ENCODE results near the gene RUFY4.
"Not testable (repeated sequence)": the region's sequence is repeated elsewhere in the genome, so short reads cannot be mapped to it uniquely, and the experiment has no call there.

RUFY4 gene

GRCh38 chr2:218093879-218094278, 24.8 kb downstream of the RUFY4 start:
- no peaks in the 10 kb centered on the region for H4K20me1 ChIP-seq (ENCODE audit: insufficient read depth, low read length)
- no peaks in the 10 kb centered on the region for H3K4me1 ChIP-seq (ENCODE audit: low read length)
- H3K4me3 ChIP-seq (ENCODE audit: low read length), result no peak overlapping the region
- H3K27me3 ChIP-seq (ENCODE audit: low read depth, low read length), result no peaks in the 10 kb centered on the region
- no peak overlapping the region for H3K27ac ChIP-seq (ENCODE audit: low read length)
- H3K4me2 ChIP-seq (ENCODE audit: low read length), result no peak overlapping the region
- no peak overlapping the region for H2AFZ ChIP-seq (ENCODE audit: low read depth, low read length)
- no peak for TF ChIP-seq CTCF (IDR thresholded peaks at IDR 0.05; ENCODE audit: low read depth, low read length)
- TF ChIP-seq EZH2phosphoT487 (IDR thresholded peaks at IDR 0.05; ENCODE audit: low read depth), result no peak
- no peak overlapping the region for H3K9ac ChIP-seq (ENCODE audit: low read length)
- no peaks in the 10 kb centered on the region for H3K9me3 ChIP-seq (ENCODE audit: insufficient read depth, low read length)
- H3K36me3 ChIP-seq (replicated peaks; ENCODE audit: low read depth, low read length), result no peaks in the 10 kb centered on the region
- no peaks in the 10 kb centered on the region for H3K79me2 ChIP-seq (ENCODE audit: low read length)

GRCh38 chr2:218095853-218096252, 26.8 kb downstream of the RUFY4 start:
- Histone ChIP-seq H3K4me2 (ENCODE audit: low read length) (no peak overlapping the region), H3K79me2 (ENCODE audit: low read length) (no peaks in the 10 kb centered on the region), H3K27ac (ENCODE audit: low read length) (no peak overlapping the region), H3K36me3 (replicated peaks; ENCODE audit: low read depth, low read length) (no peaks in the 10 kb centered on the region), H3K9me3 (ENCODE audit: insufficient read depth, low read length) (no peaks in the 10 kb centered on the region), H3K9ac (ENCODE audit: low read length) (no peak overlapping the region), H2AFZ (ENCODE audit: low read depth, low read length) (no peak overlapping the region), H3K4me1 (ENCODE audit: low read length) (no peaks in the 10 kb centered on the region), H3K27me3 (ENCODE audit: low read depth, low read length) (no peaks in the 10 kb centered on the region), H3K4me3 (ENCODE audit: low read length) (no peak overlapping the region), H4K20me1 (ENCODE audit: insufficient read depth, low read length) (no peaks in the 10 kb centered on the region)
- TF ChIP-seq CTCF (IDR thresholded peaks at IDR 0.05; ENCODE audit: low read depth, low read length) (no peak), EZH2phosphoT487 (IDR thresholded peaks at IDR 0.05; ENCODE audit: low read depth) (no peak)

GRCh38 chr2:218097975-218098374, 28.9 kb downstream of the RUFY4 start:
- Histone ChIP-seq H3K4me3 (ENCODE audit: low read length) (no peak overlapping the region), H3K36me3 (replicated peaks; ENCODE audit: low read depth, low read length) (no peaks in the 10 kb centered on the region), H4K20me1 (ENCODE audit: insufficient read depth, low read length) (no peaks in the 10 kb centered on the region), H3K9me3 (ENCODE audit: insufficient read depth, low read length) (no peaks in the 10 kb centered on the region), H2AFZ (ENCODE audit: low read depth, low read length) (no peak overlapping the region), H3K4me2 (ENCODE audit: low read length) (no peak overlapping the region), H3K9ac (ENCODE audit: low read length) (no peak overlapping the region), H3K79me2 (ENCODE audit: low read length) (no peaks in the 10 kb centered on the region), H3K4me1 (ENCODE audit: low read length) (no peaks in the 10 kb centered on the region), H3K27ac (ENCODE audit: low read length) (no peak overlapping the region), H3K27me3 (ENCODE audit: low read depth, low read length) (no peaks in the 10 kb centered on the region)
- TF ChIP-seq EZH2phosphoT487 (IDR thresholded peaks at IDR 0.05; ENCODE audit: low read depth) (no peak), CTCF (IDR thresholded peaks at IDR 0.05; ENCODE audit: low read depth, low read length) (no peak)

GRCh38 chr2:218108834-218109233, 39.8 kb downstream of the RUFY4 start:
- H3K27ac ChIP-seq (ENCODE audit: low read length); H3K9me3 ChIP-seq (ENCODE audit: insufficient read depth, low read length); H3K27me3 ChIP-seq (ENCODE audit: low read depth, low read length); H3K4me2 ChIP-seq (ENCODE audit: low read length); H4K20me1 ChIP-seq (ENCODE audit: insufficient read depth, low read length); H3K4me1 ChIP-seq (ENCODE audit: low read length); H3K9ac ChIP-seq (ENCODE audit: low read length); H3K36me3 ChIP-seq (replicated peaks; ENCODE audit: low read depth, low read length); H3K79me2 ChIP-seq (ENCODE audit: low read length); H3K4me3 ChIP-seq (ENCODE audit: low read length); H2AFZ ChIP-seq (ENCODE audit: low read depth, low read length): not testable (repeated sequence)

- H4K20me1 ChIP-seq (ENCODE audit: insufficient read depth, low read length); H3K27ac ChIP-seq (ENCODE audit: low read length); H2AFZ ChIP-seq (ENCODE audit: low read depth, low read length); H3K9me3 ChIP-seq (ENCODE audit: insufficient read depth, low read length); H3K9ac ChIP-seq (ENCODE audit: low read length); H3K79me2 ChIP-seq (ENCODE audit: low read length); H3K4me3 ChIP-seq (ENCODE audit: low read length); H3K4me2 ChIP-seq (ENCODE audit: low read length); H3K36me3 ChIP-seq (replicated peaks; ENCODE audit: low read depth, low read length); H3K27me3 ChIP-seq (ENCODE audit: low read depth, low read length): not testable (repeated sequence)
- H3K4me1 ChIP-seq (ENCODE audit: low read length), result peaks cover 12% of the 10 kb centered on the region
These were observed 52.7 kb downstream of the RUFY4 start for GRCh38 chr2:218121789-218122188.

- H3K4me3 ChIP-seq (ENCODE audit: low read length); H3K27ac ChIP-seq (ENCODE audit: low read length); H3K27me3 ChIP-seq (ENCODE audit: low read depth, low read length); H3K79me2 ChIP-seq (ENCODE audit: low read length); H2AFZ ChIP-seq (ENCODE audit: low read depth, low read length); H3K9ac ChIP-seq (ENCODE audit: low read length); H3K4me2 ChIP-seq (ENCODE audit: low read length); H4K20me1 ChIP-seq (ENCODE audit: insufficient read depth, low read length); H3K9me3 ChIP-seq (ENCODE audit: insufficient read depth, low read length); H3K36me3 ChIP-seq (replicated peaks; ENCODE audit: low read depth, low read length): not testable (repeated sequence)
- peaks cover 12% of the 10 kb centered on the region for H3K4me1 ChIP-seq (ENCODE audit: low read length)
These were observed 53.2 kb downstream of the RUFY4 start for GRCh38 chr2:218122286-218122685.

All from OCI-LY3 (cell line).